WTC11 (cell line): ENCODE data around the gene TTC21A. TPM values are rescaled to one million over a fixed set of nuclear protein-coding genes. Genes with fewer than 3 reads are reported as not detected.

Source experiments
- ATAC-seq: fragments of 200-7000 bp; cut with Tn5 transposase; 2 replicates; pipeline ENCODE4 v1.10.0; 2021; ENCODE audit warnings: mild to moderate bottlenecking, moderate library complexity
- CTCF ChIA-PET: fragments of 300-600 bp; sonication (Branson Sonifier 250); formaldehyde crosslinking; loops from one replicate; lab custom pipeline; 2021; ENCODE audit warnings: antibody characterized with exemption; lab: Charles Lee
- POLR2A ChIA-PET: fragments of 350-600 bp; sonication (Branson Sonifier 250); formaldehyde crosslinking; loops from one replicate; lab custom pipeline; 2021; ENCODE audit warnings: antibody characterized with exemption; lab: Charles Lee
- DNase-seq: peaks from one replicate; pipeline ENCODE4 v3.0.0; 2021; ENCODE audit warnings: low spot score
- H3K27ac Mint-ChIP-seq: 2 replicates; pipeline ENCODE4 v1.8.0; 2021; ENCODE audit warnings: mixed read lengths
- H3K27me3 Mint-ChIP-seq: 2 replicates; pipeline ENCODE4 v1.8.0; 2021; ENCODE audit warnings: low read depth, mild to moderate bottlenecking, moderate library complexity, mixed read lengths
- H3K36me3 Mint-ChIP-seq: 2 replicates; pipeline ENCODE4 v1.8.0; 2021; ENCODE audit warnings: mixed read lengths
- H3K4me1 Mint-ChIP-seq: 2 replicates; pipeline ENCODE4 v1.8.0; 2022; ENCODE audit warnings: mixed read lengths
- H3K4me3 Mint-ChIP-seq: 2 replicates; pipeline ENCODE4 v1.8.0; 2021; ENCODE audit warnings: mild to moderate bottlenecking, moderate library complexity, mixed read lengths
- H3K9me3 Mint-ChIP-seq: 2 replicates; pipeline ENCODE4 v1.8.0; 2021; ENCODE audit warnings: mixed read lengths
- CREB1 ChIP-seq: sonication (generic); formaldehyde crosslinking; IDR thresholded peaks from 2 replicates; pipeline ENCODE4 v1.8.0; 2023; ENCODE audit warnings: mild to moderate bottlenecking, missing genetic modification reagents
- FOXP1 ChIP-seq: sonication (generic); formaldehyde crosslinking; IDR thresholded peaks from 2 replicates; pipeline ENCODE4 v1.8.0; 2022; ENCODE audit warnings: missing genetic modification reagents, mild to moderate bottlenecking, moderate library complexity, borderline replicate concordance
- NFYB ChIP-seq: sonication (generic); formaldehyde crosslinking; conservative IDR thresholded peaks from 2 replicates; pipeline ENCODE4 v1.8.0; 2022; ENCODE audit warnings: low read depth, missing genetic modification reagents
- NR2C2 ChIP-seq: sonication (generic); formaldehyde crosslinking; IDR thresholded peaks from 2 replicates; pipeline ENCODE4 v1.8.0; 2022; ENCODE audit warnings: mild to moderate bottlenecking, missing genetic modification reagents
- NR3C1 ChIP-seq: sonication (generic); formaldehyde crosslinking; conservative IDR thresholded peaks from 2 replicates; pipeline ENCODE4 v1.8.1; 2023; ENCODE audit warnings: low read depth, mild to moderate bottlenecking, missing genetic modification reagents
- SMAD3 ChIP-seq: sonication (generic); formaldehyde crosslinking; IDR thresholded peaks from 2 replicates; pipeline ENCODE4 v1.8.0; 2022; ENCODE audit warnings: missing genetic modification reagents, mild to moderate bottlenecking, borderline replicate concordance
- ZNF219 ChIP-seq: sonication (generic); formaldehyde crosslinking; IDR thresholded peaks from 2 replicates; pipeline ENCODE4 v1.8.0; 2023; ENCODE audit warnings: missing genetic modification reagents, mild to moderate bottlenecking, borderline replicate concordance
- ZNF263 ChIP-seq: sonication (generic); formaldehyde crosslinking; IDR thresholded peaks from 2 replicates; pipeline ENCODE4 v1.8.1; 2022; ENCODE audit warnings: low read depth, mild to moderate bottlenecking, moderate library complexity, missing genetic modification reagents
- ZNF317 ChIP-seq: sonication (generic); formaldehyde crosslinking; IDR thresholded peaks from 2 replicates; pipeline ENCODE4 v1.8.1; 2023; ENCODE audit warnings: low read depth, mild to moderate bottlenecking, moderate library complexity, missing genetic modification reagents, borderline replicate concordance
- total RNA-seq: library from RNA; stranded (reverse); gene quantifications from 3 replicates; pipeline ENCODE4 v1.2.3, GENCODE V29; 2021
- TF ChIP-seq, protein P1 (sequence below): sonication (generic); formaldehyde crosslinking; IDR thresholded peaks from 2 replicates; pipeline ENCODE4 v1.8.1; 2023; ENCODE audit warnings: mild to moderate bottlenecking, missing genetic modification reagents, moderate library complexity
- TF ChIP-seq, protein P2 (sequence below): fragments of 250-450 bp; sonication (Bioruptor Pico); IDR thresholded peaks from 2 replicates; pipeline ENCODE4 v2.1.2; 2022; ENCODE audit warnings: mild to moderate bottlenecking, moderate library complexity
- TF ChIP-seq, protein P3 (sequence below): sonication (generic); formaldehyde crosslinking; IDR thresholded peaks from 2 replicates; pipeline ENCODE4 v1.8.0; 2023; ENCODE audit warnings: mild to moderate bottlenecking, missing genetic modification reagents
- TF ChIP-seq, protein P4 (sequence below): sonication (generic); formaldehyde crosslinking; IDR thresholded peaks from 2 replicates; pipeline ENCODE4 v1.8.1; 2023; ENCODE audit warnings: mild to moderate bottlenecking, missing genetic modification reagents, borderline replicate concordance
- TF ChIP-seq, protein P5 (sequence below): sonication (generic); formaldehyde crosslinking; IDR thresholded peaks from 2 replicates; pipeline ENCODE4 v1.8.1; 2023; ENCODE audit warnings: mild to moderate bottlenecking, moderate library complexity, missing genetic modification reagents
- TF ChIP-seq, protein P6 (sequence below): sonication (generic); formaldehyde crosslinking; conservative IDR thresholded peaks from 2 replicates; pipeline ENCODE4 v1.8.1; 2022; ENCODE audit warnings: mild to moderate bottlenecking, missing genetic modification reagents
- TF ChIP-seq, protein P7 (sequence below): sonication (generic); formaldehyde crosslinking; conservative IDR thresholded peaks from 2 replicates; pipeline ENCODE4 v1.8.1; 2023; ENCODE audit warnings: mild to moderate bottlenecking, low read depth, missing genetic modification reagents, moderate library complexity
- TF ChIP-seq, protein P8 (sequence below): sonication (generic); formaldehyde crosslinking; IDR thresholded peaks from 2 replicates; pipeline ENCODE4 v1.8.1; 2022; ENCODE audit warnings: low read depth, mild to moderate bottlenecking, moderate library complexity, missing genetic modification reagents, borderline replicate concordance

TTC21A gene
- total RNA-seq, 1 experiment from 2014 or later: 3.8 TPM

DNA sequence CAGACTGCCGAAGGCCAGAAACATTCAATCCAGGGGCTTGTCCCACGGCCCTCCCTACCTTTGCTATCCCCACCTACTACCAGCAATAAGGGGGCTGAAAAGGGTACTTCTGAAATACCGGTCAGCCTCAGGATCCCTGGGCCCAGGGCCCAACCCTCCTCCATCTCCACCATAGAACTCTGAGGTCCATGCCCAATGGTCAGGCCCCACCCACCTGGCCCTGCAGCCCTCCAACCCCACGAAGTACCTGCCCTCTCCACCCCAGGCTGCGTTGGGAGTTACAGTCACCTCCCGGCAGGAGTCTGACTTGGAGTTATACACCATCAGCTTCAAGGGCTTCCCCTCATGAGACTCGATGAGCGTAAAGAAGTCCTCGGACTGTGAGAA is 7.0 kb upstream of the TTC21A start:
- no peak for DNase-seq
- H3K27ac Mint-ChIP-seq: no peak overlapping the region
- POLR2A ChIA-PET: no interaction called here
- H3K4me1 Mint-ChIP-seq: peaks cover 3% of the 10 kb centered on the region
- peaks cover 26% of the 10 kb centered on the region for H3K36me3 Mint-ChIP-seq
- ATAC-seq: no peak
- no peak overlapping the region for H3K4me3 Mint-ChIP-seq
- no peaks in the 10 kb centered on the region for H3K27me3 Mint-ChIP-seq
- TF ChIP-seq, protein P1, sequence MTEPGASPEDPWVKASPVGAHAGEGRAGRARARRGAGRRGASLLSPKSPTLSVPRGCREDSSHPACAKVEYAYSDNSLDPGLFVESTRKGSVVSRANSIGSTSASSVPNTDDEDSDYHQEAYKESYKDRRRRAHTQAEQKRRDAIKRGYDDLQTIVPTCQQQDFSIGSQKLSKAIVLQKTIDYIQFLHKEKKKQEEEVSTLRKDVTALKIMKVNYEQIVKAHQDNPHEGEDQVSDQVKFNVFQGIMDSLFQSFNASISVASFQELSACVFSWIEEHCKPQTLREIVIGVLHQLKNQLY (CRISPR knock-in tag): no peak
- no peak for TF ChIP-seq NR3C1 (CRISPR knock-in tag)
- TF ChIP-seq, protein P2, sequence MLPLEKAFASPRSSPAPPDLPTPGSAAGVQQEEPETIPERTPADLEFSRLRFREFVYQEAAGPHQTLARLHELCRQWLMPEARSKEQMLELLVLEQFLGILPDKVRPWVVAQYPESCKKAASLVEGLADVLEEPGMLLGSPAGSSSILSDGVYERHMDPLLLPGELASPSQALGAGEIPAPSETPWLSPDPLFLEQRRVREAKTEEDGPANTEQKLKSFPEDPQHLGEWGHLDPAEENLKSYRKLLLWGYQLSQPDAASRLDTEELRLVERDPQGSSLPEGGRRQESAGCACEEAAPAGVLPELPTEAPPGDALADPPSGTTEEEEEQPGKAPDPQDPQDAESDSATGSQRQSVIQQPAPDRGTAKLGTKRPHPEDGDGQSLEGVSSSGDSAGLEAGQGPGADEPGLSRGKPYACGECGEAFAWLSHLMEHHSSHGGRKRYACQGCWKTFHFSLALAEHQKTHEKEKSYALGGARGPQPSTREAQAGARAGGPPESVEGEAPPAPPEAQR (CRISPR knock-in tag): no peak
- TF ChIP-seq SMAD3 (CRISPR knock-in tag): no peak
- no peak for TF ChIP-seq CREB1 (CRISPR knock-in tag)
- no peak for TF ChIP-seq ZNF219 (CRISPR knock-in tag)
- TF ChIP-seq, protein P3, sequence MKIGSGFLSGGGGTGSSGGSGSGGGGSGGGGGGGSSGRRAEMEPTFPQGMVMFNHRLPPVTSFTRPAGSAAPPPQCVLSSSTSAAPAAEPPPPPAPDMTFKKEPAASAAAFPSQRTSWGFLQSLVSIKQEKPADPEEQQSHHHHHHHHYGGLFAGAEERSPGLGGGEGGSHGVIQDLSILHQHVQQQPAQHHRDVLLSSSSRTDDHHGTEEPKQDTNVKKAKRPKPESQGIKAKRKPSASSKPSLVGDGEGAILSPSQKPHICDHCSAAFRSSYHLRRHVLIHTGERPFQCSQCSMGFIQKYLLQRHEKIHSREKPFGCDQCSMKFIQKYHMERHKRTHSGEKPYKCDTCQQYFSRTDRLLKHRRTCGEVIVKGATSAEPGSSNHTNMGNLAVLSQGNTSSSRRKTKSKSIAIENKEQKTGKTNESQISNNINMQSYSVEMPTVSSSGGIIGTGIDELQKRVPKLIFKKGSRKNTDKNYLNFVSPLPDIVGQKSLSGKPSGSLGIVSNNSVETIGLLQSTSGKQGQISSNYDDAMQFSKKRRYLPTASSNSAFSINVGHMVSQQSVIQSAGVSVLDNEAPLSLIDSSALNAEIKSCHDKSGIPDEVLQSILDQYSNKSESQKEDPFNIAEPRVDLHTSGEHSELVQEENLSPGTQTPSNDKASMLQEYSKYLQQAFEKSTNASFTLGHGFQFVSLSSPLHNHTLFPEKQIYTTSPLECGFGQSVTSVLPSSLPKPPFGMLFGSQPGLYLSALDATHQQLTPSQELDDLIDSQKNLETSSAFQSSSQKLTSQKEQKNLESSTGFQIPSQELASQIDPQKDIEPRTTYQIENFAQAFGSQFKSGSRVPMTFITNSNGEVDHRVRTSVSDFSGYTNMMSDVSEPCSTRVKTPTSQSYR (CRISPR knock-in tag): no peak
- TF ChIP-seq ZNF317 (CRISPR knock-in tag): no peak
- no peak for TF ChIP-seq ZNF263 (CRISPR knock-in tag)
- no peak for TF ChIP-seq NFYB (CRISPR knock-in tag)
- TF ChIP-seq NR2C2: no peak
- TF ChIP-seq, protein P4, sequence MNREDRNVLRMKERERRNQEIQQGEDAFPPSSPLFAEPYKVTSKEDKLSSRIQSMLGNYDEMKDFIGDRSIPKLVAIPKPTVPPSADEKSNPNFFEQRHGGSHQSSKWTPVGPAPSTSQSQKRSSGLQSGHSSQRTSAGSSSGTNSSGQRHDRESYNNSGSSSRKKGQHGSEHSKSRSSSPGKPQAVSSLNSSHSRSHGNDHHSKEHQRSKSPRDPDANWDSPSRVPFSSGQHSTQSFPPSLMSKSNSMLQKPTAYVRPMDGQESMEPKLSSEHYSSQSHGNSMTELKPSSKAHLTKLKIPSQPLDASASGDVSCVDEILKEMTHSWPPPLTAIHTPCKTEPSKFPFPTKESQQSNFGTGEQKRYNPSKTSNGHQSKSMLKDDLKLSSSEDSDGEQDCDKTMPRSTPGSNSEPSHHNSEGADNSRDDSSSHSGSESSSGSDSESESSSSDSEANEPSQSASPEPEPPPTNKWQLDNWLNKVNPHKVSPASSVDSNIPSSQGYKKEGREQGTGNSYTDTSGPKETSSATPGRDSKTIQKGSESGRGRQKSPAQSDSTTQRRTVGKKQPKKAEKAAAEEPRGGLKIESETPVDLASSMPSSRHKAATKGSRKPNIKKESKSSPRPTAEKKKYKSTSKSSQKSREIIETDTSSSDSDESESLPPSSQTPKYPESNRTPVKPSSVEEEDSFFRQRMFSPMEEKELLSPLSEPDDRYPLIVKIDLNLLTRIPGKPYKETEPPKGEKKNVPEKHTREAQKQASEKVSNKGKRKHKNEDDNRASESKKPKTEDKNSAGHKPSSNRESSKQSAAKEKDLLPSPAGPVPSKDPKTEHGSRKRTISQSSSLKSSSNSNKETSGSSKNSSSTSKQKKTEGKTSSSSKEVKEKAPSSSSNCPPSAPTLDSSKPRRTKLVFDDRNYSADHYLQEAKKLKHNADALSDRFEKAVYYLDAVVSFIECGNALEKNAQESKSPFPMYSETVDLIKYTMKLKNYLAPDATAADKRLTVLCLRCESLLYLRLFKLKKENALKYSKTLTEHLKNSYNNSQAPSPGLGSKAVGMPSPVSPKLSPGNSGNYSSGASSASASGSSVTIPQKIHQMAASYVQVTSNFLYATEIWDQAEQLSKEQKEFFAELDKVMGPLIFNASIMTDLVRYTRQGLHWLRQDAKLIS (CRISPR knock-in tag): no peak
- TF ChIP-seq, protein P5, sequence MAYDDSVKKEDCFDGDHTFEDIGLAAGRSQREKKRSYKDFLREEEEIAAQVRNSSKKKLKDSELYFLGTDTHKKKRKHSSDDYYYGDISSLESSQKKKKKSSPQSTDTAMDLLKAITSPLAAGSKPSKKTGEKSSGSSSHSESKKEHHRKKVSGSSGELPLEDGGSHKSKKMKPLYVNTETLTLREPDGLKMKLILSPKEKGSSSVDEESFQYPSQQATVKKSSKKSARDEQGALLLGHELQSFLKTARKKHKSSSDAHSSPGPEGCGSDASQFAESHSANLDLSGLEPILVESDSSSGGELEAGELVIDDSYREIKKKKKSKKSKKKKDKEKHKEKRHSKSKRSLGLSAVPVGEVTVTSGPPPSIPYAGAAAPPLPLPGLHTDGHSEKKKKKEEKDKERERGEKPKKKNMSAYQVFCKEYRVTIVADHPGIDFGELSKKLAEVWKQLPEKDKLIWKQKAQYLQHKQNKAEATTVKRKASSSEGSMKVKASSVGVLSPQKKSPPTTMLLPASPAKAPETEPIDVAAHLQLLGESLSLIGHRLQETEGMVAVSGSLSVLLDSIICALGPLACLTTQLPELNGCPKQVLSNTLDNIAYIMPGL (CRISPR knock-in tag): no peak
- TF ChIP-seq, protein P6, sequence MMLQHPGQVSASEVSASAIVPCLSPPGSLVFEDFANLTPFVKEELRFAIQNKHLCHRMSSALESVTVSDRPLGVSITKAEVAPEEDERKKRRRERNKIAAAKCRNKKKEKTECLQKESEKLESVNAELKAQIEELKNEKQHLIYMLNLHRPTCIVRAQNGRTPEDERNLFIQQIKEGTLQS (CRISPR knock-in tag): no peak
- TF ChIP-seq, protein P7, sequence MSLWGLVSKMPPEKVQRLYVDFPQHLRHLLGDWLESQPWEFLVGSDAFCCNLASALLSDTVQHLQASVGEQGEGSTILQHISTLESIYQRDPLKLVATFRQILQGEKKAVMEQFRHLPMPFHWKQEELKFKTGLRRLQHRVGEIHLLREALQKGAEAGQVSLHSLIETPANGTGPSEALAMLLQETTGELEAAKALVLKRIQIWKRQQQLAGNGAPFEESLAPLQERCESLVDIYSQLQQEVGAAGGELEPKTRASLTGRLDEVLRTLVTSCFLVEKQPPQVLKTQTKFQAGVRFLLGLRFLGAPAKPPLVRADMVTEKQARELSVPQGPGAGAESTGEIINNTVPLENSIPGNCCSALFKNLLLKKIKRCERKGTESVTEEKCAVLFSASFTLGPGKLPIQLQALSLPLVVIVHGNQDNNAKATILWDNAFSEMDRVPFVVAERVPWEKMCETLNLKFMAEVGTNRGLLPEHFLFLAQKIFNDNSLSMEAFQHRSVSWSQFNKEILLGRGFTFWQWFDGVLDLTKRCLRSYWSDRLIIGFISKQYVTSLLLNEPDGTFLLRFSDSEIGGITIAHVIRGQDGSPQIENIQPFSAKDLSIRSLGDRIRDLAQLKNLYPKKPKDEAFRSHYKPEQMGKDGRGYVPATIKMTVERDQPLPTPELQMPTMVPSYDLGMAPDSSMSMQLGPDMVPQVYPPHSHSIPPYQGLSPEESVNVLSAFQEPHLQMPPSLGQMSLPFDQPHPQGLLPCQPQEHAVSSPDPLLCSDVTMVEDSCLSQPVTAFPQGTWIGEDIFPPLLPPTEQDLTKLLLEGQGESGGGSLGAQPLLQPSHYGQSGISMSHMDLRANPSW (CRISPR knock-in tag): no peak
- TF ChIP-seq, protein P8, sequence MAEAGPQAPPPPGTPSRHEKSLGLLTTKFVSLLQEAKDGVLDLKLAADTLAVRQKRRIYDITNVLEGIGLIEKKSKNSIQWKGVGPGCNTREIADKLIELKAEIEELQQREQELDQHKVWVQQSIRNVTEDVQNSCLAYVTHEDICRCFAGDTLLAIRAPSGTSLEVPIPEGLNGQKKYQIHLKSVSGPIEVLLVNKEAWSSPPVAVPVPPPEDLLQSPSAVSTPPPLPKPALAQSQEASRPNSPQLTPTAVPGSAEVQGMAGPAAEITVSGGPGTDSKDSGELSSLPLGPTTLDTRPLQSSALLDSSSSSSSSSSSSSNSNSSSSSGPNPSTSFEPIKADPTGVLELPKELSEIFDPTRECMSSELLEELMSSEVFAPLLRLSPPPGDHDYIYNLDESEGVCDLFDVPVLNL (CRISPR knock-in tag): no peak
- TF ChIP-seq FOXP1 (CRISPR knock-in tag): no peak
- CTCF ChIA-PET: interaction anchor here (1.0 to 2.8 kb wide), 6 partner anchors 25 to 278 kb away, joined by 3 to 37 read pairs (median 6); partner anchors contain the start of gene CX3CR1
- H3K9me3 Mint-ChIP-seq: no peaks in the 10 kb centered on the region
